Measurements from ENCODE around the gene CD36.

GRCh38 chr7:80686576-80686975 lies 48.1 kb downstream of the CD36 start:
- TF ChIP-seq CTCF (conservative IDR thresholded peaks at IDR 0.05; ENCODE audit: low read depth, low read length) (no peak), EZH2 (IDR thresholded peaks at IDR 0.05; ENCODE audit: borderline replicate concordance, low read depth, low read length, poor library complexity, severe bottlenecking) (no peak)
